H9 (cell line): ENCODE data around the gene RNU6-1. TPM values are rescaled to one million over a fixed set of nuclear protein-coding genes. Genes with fewer than 3 reads are reported as not detected.

Source experiments
- DNase-seq: peaks from one replicate; pipeline ENCODE4 v3.0.0-alpha.2; 2017
- H2AFZ ChIP-seq: one replicate; pipeline ENCODE4 v1.6.1; 2013; ENCODE audit warnings: mild to moderate bottlenecking, low read length, control low read depth, moderate library complexity
- H2AK5ac ChIP-seq: 2 replicates; pipeline ENCODE4 v1.6.1; 2013; ENCODE audit warnings: low read length, control low read depth, mixed read lengths; ENCODE audit not compliant: insufficient read length
- H2BK120ac ChIP-seq: one replicate; pipeline ENCODE4 v1.6.1; 2013; ENCODE audit warnings: low read depth, mild to moderate bottlenecking, low read length, control low read depth, inconsistent platforms; ENCODE audit not compliant: poor library complexity, severe bottlenecking
- H2BK12ac ChIP-seq: 2 replicates; pipeline ENCODE4 v1.6.1; 2013; ENCODE audit warnings: low read length, control low read depth, mixed read lengths, low read depth; ENCODE audit not compliant: insufficient read length
- H2BK15ac ChIP-seq: 2 replicates; pipeline ENCODE4 v1.6.1; 2013; ENCODE audit warnings: low read depth, low read length, control low read depth
- H2BK20ac ChIP-seq: one replicate; pipeline ENCODE4 v1.6.1; 2013; ENCODE audit warnings: low read depth, mild to moderate bottlenecking, low read length, control low read depth, inconsistent platforms; ENCODE audit not compliant: poor library complexity, severe bottlenecking
- H2BK5ac ChIP-seq: 2 replicates; pipeline ENCODE4 v1.6.1; 2013; ENCODE audit warnings: low read length, control low read depth, mixed read lengths; ENCODE audit not compliant: insufficient read length
- H3K14ac ChIP-seq: 2 replicates; pipeline ENCODE4 v1.6.1; 2013; ENCODE audit warnings: low read length, control low read depth; ENCODE audit not compliant: insufficient read depth
- H3K18ac ChIP-seq: 2 replicates; pipeline ENCODE4 v1.6.1; 2013; ENCODE audit warnings: low read depth, mild to moderate bottlenecking, mixed read lengths, low read length, control low read depth; ENCODE audit not compliant: insufficient read length
- H3K23ac ChIP-seq: 2 replicates; pipeline ENCODE4 v1.6.1; 2013; ENCODE audit warnings: low read length, control low read depth, mixed read lengths, low read depth; ENCODE audit not compliant: insufficient read length
- H3K23me2 ChIP-seq: 2 replicates; pipeline ENCODE4 v1.6.1; 2013; ENCODE audit warnings: low read depth, mild to moderate bottlenecking, mixed read lengths, low read length, control low read depth; ENCODE audit not compliant: insufficient read length, poor library complexity, severe bottlenecking
- H3K27ac ChIP-seq: 2 replicates; pipeline ENCODE4 v1.5.1; 2013; ENCODE audit warnings: low read length, control low read depth, mixed read lengths, low read depth; ENCODE audit not compliant: insufficient read length
- H3K27me3 ChIP-seq: 2 replicates; pipeline ENCODE4 v1.6.1; 2013; ENCODE audit warnings: low read length, control low read depth, inconsistent platforms; ENCODE audit not compliant: insufficient read depth
- H3K4ac ChIP-seq: 2 replicates; pipeline ENCODE4 v1.6.1; 2013; ENCODE audit warnings: low read depth, mild to moderate bottlenecking, control low read depth, inconsistent platforms, low read length, moderate library complexity
- H3K4me1 ChIP-seq: 2 replicates; pipeline ENCODE4 v1.6.1; 2013; ENCODE audit warnings: low read length, control low read depth, inconsistent platforms; ENCODE audit not compliant: insufficient read depth
- H3K4me2 ChIP-seq: 2 replicates; pipeline ENCODE4 v1.6.1; 2013; ENCODE audit warnings: low read length, control low read depth, mixed read lengths; ENCODE audit not compliant: insufficient read length, insufficient read depth
- H3K56ac ChIP-seq: 2 replicates; pipeline ENCODE4 v1.6.1; 2013; ENCODE audit warnings: low read depth, mild to moderate bottlenecking, mixed read lengths, low read length, control low read depth; ENCODE audit not compliant: insufficient read length
- H3K79me1 ChIP-seq: 2 replicates; pipeline ENCODE4 v1.6.1; 2013; ENCODE audit warnings: low read depth, mild to moderate bottlenecking, moderate library complexity, low read length, control low read depth, inconsistent platforms; ENCODE audit not compliant: insufficient read depth, poor library complexity, severe bottlenecking
- H3K79me2 ChIP-seq: 2 replicates; pipeline ENCODE4 v1.6.1; 2013; ENCODE audit warnings: low read length, control low read depth, inconsistent platforms; ENCODE audit not compliant: insufficient read depth
- H3K9ac ChIP-seq: 2 replicates; pipeline ENCODE4 v1.6.1; 2013; ENCODE audit warnings: low read length, control low read depth, mixed read lengths; ENCODE audit not compliant: insufficient read length; ENCODE audit errors: extremely low read depth
- H3K9me3 ChIP-seq: one replicate; pipeline ENCODE4 v1.6.1; 2013; ENCODE audit warnings: low read depth, low read length, inconsistent platforms; ENCODE audit not compliant: control insufficient read depth
- H3T11ph ChIP-seq: one replicate; pipeline ENCODE4 v1.6.1; 2013; ENCODE audit warnings: mild to moderate bottlenecking, low read length, control low read depth, inconsistent platforms
- H4K20me1 ChIP-seq: one replicate; pipeline ENCODE4 v1.6.1; 2013; ENCODE audit not compliant: control insufficient read depth, insufficient read length, insufficient read depth
- H4K5ac ChIP-seq: 2 replicates; pipeline ENCODE4 v1.6.1; 2013; ENCODE audit warnings: low read depth, mild to moderate bottlenecking, mixed read lengths, low read length, control low read depth; ENCODE audit not compliant: insufficient read length
- H4K8ac ChIP-seq: replicated peaks from 2 replicates; pipeline ENCODE4 v1.6.1; 2013; ENCODE audit warnings: low read length, control low read depth, mixed read lengths, low read depth; ENCODE audit not compliant: insufficient read length
- H4K91ac ChIP-seq: 2 replicates; pipeline ENCODE4 v1.6.1; 2013; ENCODE audit warnings: low read depth, mild to moderate bottlenecking, moderate library complexity, mixed read lengths, low read length, control low read depth; ENCODE audit not compliant: insufficient read length
- H3K27ac Mint-ChIP-seq, 3 experiments: 2 replicates in 2 of 3; 3 replicates in 1 of 3; pipeline ENCODE4 v1.8.0; 2020 to 2021; ENCODE audit warnings: mixed read lengths in 3 of 3, mild to moderate bottlenecking in 1 of 3, moderate library complexity in 1 of 3
- H3K27me3 Mint-ChIP-seq: 2 replicates; pipeline ENCODE4 v1.8.0; 2021; ENCODE audit warnings: low read depth, mild to moderate bottlenecking, moderate library complexity, mixed read lengths
- H3K36me3 Mint-ChIP-seq, 3 experiments: 2 replicates in 2 of 3; 3 replicates in 1 of 3; pipeline ENCODE4 v1.8.0; 2020 to 2021; ENCODE audit warnings: low read depth in 3 of 3, mixed read lengths in 3 of 3; ENCODE audit not compliant: insufficient read depth in 1 of 3
- H3K4me1 Mint-ChIP-seq, 2 experiments: 2 replicates each; pipeline ENCODE4 v1.8.0; 2020; ENCODE audit warnings: mixed read lengths in 2 of 2
- H3K4me3 Mint-ChIP-seq, 2 experiments: 2 replicates in 1 of 2; 3 replicates in 1 of 2; pipeline ENCODE4 v1.8.0; 2020 to 2021; ENCODE audit warnings: mild to moderate bottlenecking in 2 of 2, mixed read lengths in 2 of 2, moderate library complexity in 1 of 2
- H3K9me3 Mint-ChIP-seq, 2 experiments: 2 replicates in 1 of 2; 3 replicates in 1 of 2; pipeline ENCODE4 v1.8.0; 2020; ENCODE audit warnings: mild to moderate bottlenecking in 2 of 2, mixed read lengths in 2 of 2, moderate library complexity in 1 of 2
- CTCF ChIP-seq: fragments of 200-600 bp; sonication (generic); conservative IDR thresholded peaks from 3 replicates; pipeline ENCODE4 v1.8.0; 2021; ENCODE audit warnings: antibody characterized with exemption, mild to moderate bottlenecking
- WGBS: extraction: QIAGEN DNeasy Blood & Tissue Kit; methylation state at CpG from one replicate; pipeline ENCODE4 v1.1.7; 2013; ENCODE audit warnings: missing lambda C conversion rate, low lambda C conversion rate, mixed read lengths; ENCODE audit not compliant: insufficient read length; ENCODE audit errors: extremely low coverage; 5-methylcytosine and 5-hydroxymethylcytosine counted together
- total RNA-seq: library from RNA; stranded (reverse); gene quantifications from 2 replicates; pipeline ENCODE4 v1.2.1, GENCODE V29; 2021

RNU6-1 gene
- total RNA-seq, 1 experiment from 2014 or later, result not detected

GRCh38 chr15:67815036-67815592 lies 24.7 kb downstream of the RNU6-1 start:
- Histone ChIP-seq H3K18ac (no peak overlapping the region), H2BK20ac (no peak overlapping the region), H3K79me2 (no peaks in the 10 kb centered on the region), H2BK15ac (no peak overlapping the region), H4K8ac (no peak overlapping the region), H4K5ac (no peak overlapping the region), H4K91ac (no peak overlapping the region), H3K56ac (no peak overlapping the region), H3K14ac (no peak overlapping the region), H3K4me2 (no peak overlapping the region), H3K27ac (no peak overlapping the region), H3K23ac (no peak overlapping the region), H3K9me3 (no peaks in the 10 kb centered on the region), H2AK5ac (no peak overlapping the region), H3K27me3 (peaks cover 19% of the 10 kb centered on the region), H3K79me1 (no peaks in the 10 kb centered on the region), H2AFZ (no peak overlapping the region), H3T11ph (no peak overlapping the region), H2BK12ac (no peak overlapping the region), H4K20me1 (no peaks in the 10 kb centered on the region), H2BK120ac (no peak overlapping the region), H3K4ac (no peak overlapping the region), H3K4me1 (no peaks in the 10 kb centered on the region), H2BK5ac (no peak overlapping the region), H3K23me2 (no peaks in the 10 kb centered on the region), H3K9ac (no peak overlapping the region)
- no peak overlapping the region for H3K27ac Mint-ChIP-seq
- WGBS, result no CpG with 5 or more reads among the region's 5 CpGs
- peaks cover 9 to 22% of the 10 kb centered on the region in 2 experiments; a peak in 3 of 4 replicates for H3K4me1 Mint-ChIP-seq
- peaks cover 0 to 2% of the 10 kb centered on the region in 2 experiments; a peak in 1 of 5 replicates for H3K9me3 Mint-ChIP-seq
- no peak overlapping the region for H3K4me3 Mint-ChIP-seq
- H3K27me3 Mint-ChIP-seq, result peaks cover 49% of the 10 kb centered on the region
- no peak for DNase-seq
- no peak for TF ChIP-seq CTCF
- peaks cover 0 to 2% (median 0%) of the 10 kb centered on the region in 3 experiments; a peak in 1 of 7 replicates for H3K36me3 Mint-ChIP-seq
